ENCODE data around the gene OR52D1. TPM values are rescaled to one million over a fixed set of nuclear protein-coding genes. Genes with fewer than 3 reads are reported as not detected.

The OR52D1 gene
- polyA plus RNA-seq, 1 donor from 2014 or later = not detected

GRCh38 chr11:5521540-5521939 is 33.1 kb downstream of the OR52D1 start:
- no peaks in the 10 kb centered on the region for H3K9me2 ChIP-seq (ENCODE audit: insufficient read depth, low read length)
- H3K79me2 ChIP-seq (replicated peaks; ENCODE audit: insufficient read depth, low read length) = no peaks in the 10 kb centered on the region

GRCh38 chr11:5522308-5522707 is 33.8 kb downstream of the OR52D1 start:
- Histone ChIP-seq H3F3A (ENCODE audit: insufficient read depth, low read length, poor library complexity, severe bottlenecking) (no peaks in the 10 kb centered on the region), H3K27me3 (ENCODE audit: insufficient read depth, low read depth, low read length) (no peaks in the 10 kb centered on the region), H3K9ac (ENCODE audit: low read length) (no peak overlapping the region), H2AFZ (ENCODE audit: low read depth, low read length) (no peak overlapping the region), H3K4me2 (ENCODE audit: low read length) (no peak overlapping the region), H3K9me2 (ENCODE audit: insufficient read depth, low read length) (no peaks in the 10 kb centered on the region), H3K9me3 (ENCODE audit: low read length) (no peaks in the 10 kb centered on the region), H3K27ac (ENCODE audit: low read length) (no peak overlapping the region), H3K79me2 (replicated peaks; ENCODE audit: insufficient read depth, low read length) (no peaks in the 10 kb centered on the region), H3K36me3 (ENCODE audit: insufficient read depth, low read length) (no peaks in the 10 kb centered on the region), H4K20me1 (ENCODE audit: insufficient read depth) (no peaks in the 10 kb centered on the region), H3K4me3 (ENCODE audit: low read length) (no peak overlapping the region)
- no peak for TF ChIP-seq MXI1 (conservative IDR thresholded peaks at IDR 0.05; ENCODE audit: poor library complexity, severe bottlenecking)

More at GRCh38 chr11:5521540-5521939, 33.1 kb downstream of the OR52D1 start:
- TF ChIP-seq RAD21 (conservative IDR thresholded peaks at IDR 0.05) (no peak), EZH2 (IDR thresholded peaks at IDR 0.05; ENCODE audit: borderline replicate concordance, insufficient read depth, low read length, poor library complexity, severe bottlenecking) (no peak), CTCF (IDR thresholded peaks at IDR 0.05; ENCODE audit: poor library complexity, severe bottlenecking) (no peak)
- H3K4me3 ChIP-seq (ENCODE audit: low read length) = no peak overlapping the region
- no peaks in the 10 kb centered on the region for H4K20me1 ChIP-seq (ENCODE audit: insufficient read depth)
- H3K36me3 ChIP-seq (ENCODE audit: insufficient read depth, low read length) = no peaks in the 10 kb centered on the region
- H3K9me3 ChIP-seq (ENCODE audit: low read length) = no peaks in the 10 kb centered on the region
- H3K9ac ChIP-seq (ENCODE audit: low read length) = no peak overlapping the region
- H2AFZ ChIP-seq (ENCODE audit: low read depth, low read length) = no peak overlapping the region
- H3K27ac ChIP-seq (ENCODE audit: low read length) = no peak overlapping the region
- H3F3A ChIP-seq (ENCODE audit: insufficient read depth, low read length, poor library complexity, severe bottlenecking) = no peaks in the 10 kb centered on the region
- no peaks in the 10 kb centered on the region for H3K27me3 ChIP-seq (ENCODE audit: insufficient read depth, low read depth, low read length)
- no peak overlapping the region for H3K4me2 ChIP-seq (ENCODE audit: low read length)

GRCh38 chr11:5524756-5525155 is 36.3 kb downstream of the OR52D1 start:
- no peaks in the 10 kb centered on the region for H3K27me3 ChIP-seq (ENCODE audit: insufficient read depth, low read depth, low read length)
- H2AFZ ChIP-seq (ENCODE audit: low read depth, low read length) = no peak overlapping the region
- H3K9ac ChIP-seq (ENCODE audit: low read length) = no peak overlapping the region
- no peak overlapping the region for H3K4me3 ChIP-seq (ENCODE audit: low read length)
- no peak overlapping the region for H3K27ac ChIP-seq (ENCODE audit: low read length)
- no peaks in the 10 kb centered on the region for H3K9me2 ChIP-seq (ENCODE audit: insufficient read depth, low read length)
- no peaks in the 10 kb centered on the region for H4K20me1 ChIP-seq (ENCODE audit: insufficient read depth)
- no peaks in the 10 kb centered on the region for H3F3A ChIP-seq (ENCODE audit: insufficient read depth, low read length, poor library complexity, severe bottlenecking)
- no peak overlapping the region for H3K4me2 ChIP-seq (ENCODE audit: low read length)
- H3K79me2 ChIP-seq (replicated peaks; ENCODE audit: insufficient read depth, low read length) = no peaks in the 10 kb centered on the region
- H3K36me3 ChIP-seq (ENCODE audit: insufficient read depth, low read length) = no peaks in the 10 kb centered on the region
- H3K9me3 ChIP-seq (ENCODE audit: low read length) = no peaks in the 10 kb centered on the region
- TF ChIP-seq REST (IDR thresholded peaks at IDR 0.05; ENCODE audit: borderline replicate concordance) (no peak), EZH2 (IDR thresholded peaks at IDR 0.05; ENCODE audit: borderline replicate concordance, insufficient read depth, low read length, poor library complexity, severe bottlenecking) (no peak), MXI1 (conservative IDR thresholded peaks at IDR 0.05; ENCODE audit: poor library complexity, severe bottlenecking) (no peak), CTCF (IDR thresholded peaks at IDR 0.05; ENCODE audit: poor library complexity, severe bottlenecking) (no peak), TAF1 (IDR thresholded peaks at IDR 0.05; ENCODE audit: low read depth) (no peak), POLR2AphosphoS5 (IDR thresholded peaks at IDR 0.05) (no peak), EP300 (conservative IDR thresholded peaks at IDR 0.05; ENCODE audit: poor library complexity, severe bottlenecking) (no peak), RAD21 (conservative IDR thresholded peaks at IDR 0.05) (no peak), SMC3 (conservative IDR thresholded peaks at IDR 0.05; ENCODE audit: poor library complexity) (no peak)
